ENCODE data around the gene FAM117A.

DNA sequence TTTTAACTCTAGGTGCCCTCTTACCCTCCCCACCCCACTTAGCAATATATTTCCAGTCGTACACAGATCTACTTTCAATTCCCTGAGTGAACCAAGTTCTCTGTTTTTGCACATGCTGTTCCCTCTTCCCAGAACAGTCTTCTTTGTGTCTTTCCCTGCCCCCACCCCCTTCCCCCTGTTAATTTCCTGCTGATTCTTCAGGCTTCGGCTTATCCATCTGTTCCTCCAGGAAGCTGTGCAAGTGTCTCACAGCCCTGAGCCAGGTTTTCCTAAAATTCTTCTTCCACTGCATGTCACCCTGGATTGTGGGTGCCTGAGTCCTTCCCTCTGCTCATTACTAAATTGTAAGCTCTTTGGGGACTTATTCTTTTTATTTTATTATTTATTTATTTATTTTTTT, 73.7 kb downstream of the FAM117A start:
- TF ChIP-seq SP1 (CRISPR knock-in tag; conservative IDR thresholded peaks at IDR 0.05), result no peak
- no peak for TF ChIP-seq SMAD4 (CRISPR knock-in tag; IDR thresholded peaks at IDR 0.05)
- TF ChIP-seq, protein P1, sequence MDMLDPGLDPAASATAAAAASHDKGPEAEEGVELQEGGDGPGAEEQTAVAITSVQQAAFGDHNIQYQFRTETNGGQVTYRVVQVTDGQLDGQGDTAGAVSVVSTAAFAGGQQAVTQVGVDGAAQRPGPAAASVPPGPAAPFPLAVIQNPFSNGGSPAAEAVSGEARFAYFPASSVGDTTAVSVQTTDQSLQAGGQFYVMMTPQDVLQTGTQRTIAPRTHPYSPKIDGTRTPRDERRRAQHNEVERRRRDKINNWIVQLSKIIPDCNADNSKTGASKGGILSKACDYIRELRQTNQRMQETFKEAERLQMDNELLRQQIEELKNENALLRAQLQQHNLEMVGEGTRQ (CRISPR knock-in tag; IDR thresholded peaks at IDR 0.05), result no peak
- TF ChIP-seq, protein P2, sequence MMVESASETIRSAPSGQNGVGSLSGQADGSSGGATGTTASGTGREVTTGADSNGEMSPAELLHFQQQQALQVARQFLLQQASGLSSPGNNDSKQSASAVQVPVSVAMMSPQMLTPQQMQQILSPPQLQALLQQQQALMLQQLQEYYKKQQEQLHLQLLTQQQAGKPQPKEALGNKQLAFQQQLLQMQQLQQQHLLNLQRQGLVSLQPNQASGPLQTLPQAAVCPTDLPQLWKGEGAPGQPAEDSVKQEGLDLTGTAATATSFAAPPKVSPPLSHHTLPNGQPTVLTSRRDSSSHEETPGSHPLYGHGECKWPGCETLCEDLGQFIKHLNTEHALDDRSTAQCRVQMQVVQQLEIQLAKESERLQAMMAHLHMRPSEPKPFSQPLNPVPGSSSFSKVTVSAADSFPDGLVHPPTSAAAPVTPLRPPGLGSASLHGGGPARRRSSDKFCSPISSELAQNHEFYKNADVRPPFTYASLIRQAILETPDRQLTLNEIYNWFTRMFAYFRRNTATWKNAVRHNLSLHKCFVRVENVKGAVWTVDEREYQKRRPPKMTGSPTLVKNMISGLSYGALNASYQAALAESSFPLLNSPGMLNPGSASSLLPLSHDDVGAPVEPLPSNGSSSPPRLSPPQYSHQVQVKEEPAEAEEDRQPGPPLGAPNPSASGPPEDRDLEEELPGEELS (CRISPR knock-in tag; IDR thresholded peaks at IDR 0.05), result no peak
- TF ChIP-seq FOXP1 (CRISPR knock-in tag; IDR thresholded peaks at IDR 0.05; ENCODE audit: borderline replicate concordance), result no peak
- no peak for TF ChIP-seq SMAD3 (CRISPR knock-in tag; IDR thresholded peaks at IDR 0.05; ENCODE audit: borderline replicate concordance)
- TF ChIP-seq, protein P3, sequence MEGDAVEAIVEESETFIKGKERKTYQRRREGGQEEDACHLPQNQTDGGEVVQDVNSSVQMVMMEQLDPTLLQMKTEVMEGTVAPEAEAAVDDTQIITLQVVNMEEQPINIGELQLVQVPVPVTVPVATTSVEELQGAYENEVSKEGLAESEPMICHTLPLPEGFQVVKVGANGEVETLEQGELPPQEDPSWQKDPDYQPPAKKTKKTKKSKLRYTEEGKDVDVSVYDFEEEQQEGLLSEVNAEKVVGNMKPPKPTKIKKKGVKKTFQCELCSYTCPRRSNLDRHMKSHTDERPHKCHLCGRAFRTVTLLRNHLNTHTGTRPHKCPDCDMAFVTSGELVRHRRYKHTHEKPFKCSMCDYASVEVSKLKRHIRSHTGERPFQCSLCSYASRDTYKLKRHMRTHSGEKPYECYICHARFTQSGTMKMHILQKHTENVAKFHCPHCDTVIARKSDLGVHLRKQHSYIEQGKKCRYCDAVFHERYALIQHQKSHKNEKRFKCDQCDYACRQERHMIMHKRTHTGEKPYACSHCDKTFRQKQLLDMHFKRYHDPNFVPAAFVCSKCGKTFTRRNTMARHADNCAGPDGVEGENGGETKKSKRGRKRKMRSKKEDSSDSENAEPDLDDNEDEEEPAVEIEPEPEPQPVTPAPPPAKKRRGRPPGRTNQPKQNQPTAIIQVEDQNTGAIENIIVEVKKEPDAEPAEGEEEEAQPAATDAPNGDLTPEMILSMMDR (IDR thresholded peaks at IDR 0.05), result no peak
- TF ChIP-seq, protein P4, sequence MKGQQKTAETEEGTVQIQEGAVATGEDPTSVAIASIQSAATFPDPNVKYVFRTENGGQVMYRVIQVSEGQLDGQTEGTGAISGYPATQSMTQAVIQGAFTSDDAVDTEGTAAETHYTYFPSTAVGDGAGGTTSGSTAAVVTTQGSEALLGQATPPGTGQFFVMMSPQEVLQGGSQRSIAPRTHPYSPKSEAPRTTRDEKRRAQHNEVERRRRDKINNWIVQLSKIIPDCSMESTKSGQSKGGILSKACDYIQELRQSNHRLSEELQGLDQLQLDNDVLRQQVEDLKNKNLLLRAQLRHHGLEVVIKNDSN (CRISPR knock-in tag; IDR thresholded peaks at IDR 0.05), result no peak
- TF ChIP-seq, protein P5, sequence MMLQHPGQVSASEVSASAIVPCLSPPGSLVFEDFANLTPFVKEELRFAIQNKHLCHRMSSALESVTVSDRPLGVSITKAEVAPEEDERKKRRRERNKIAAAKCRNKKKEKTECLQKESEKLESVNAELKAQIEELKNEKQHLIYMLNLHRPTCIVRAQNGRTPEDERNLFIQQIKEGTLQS (CRISPR knock-in tag; conservative IDR thresholded peaks at IDR 0.05), result no peak
- TF ChIP-seq GABPB1 (CRISPR knock-in tag; IDR thresholded peaks at IDR 0.05), result no peak
- TF ChIP-seq TEAD4 (CRISPR knock-in tag; IDR thresholded peaks at IDR 0.05), result no peak
- no peak for TF ChIP-seq NR1H2 (CRISPR knock-in tag; IDR thresholded peaks at IDR 0.05)
- TF ChIP-seq, protein P6, sequence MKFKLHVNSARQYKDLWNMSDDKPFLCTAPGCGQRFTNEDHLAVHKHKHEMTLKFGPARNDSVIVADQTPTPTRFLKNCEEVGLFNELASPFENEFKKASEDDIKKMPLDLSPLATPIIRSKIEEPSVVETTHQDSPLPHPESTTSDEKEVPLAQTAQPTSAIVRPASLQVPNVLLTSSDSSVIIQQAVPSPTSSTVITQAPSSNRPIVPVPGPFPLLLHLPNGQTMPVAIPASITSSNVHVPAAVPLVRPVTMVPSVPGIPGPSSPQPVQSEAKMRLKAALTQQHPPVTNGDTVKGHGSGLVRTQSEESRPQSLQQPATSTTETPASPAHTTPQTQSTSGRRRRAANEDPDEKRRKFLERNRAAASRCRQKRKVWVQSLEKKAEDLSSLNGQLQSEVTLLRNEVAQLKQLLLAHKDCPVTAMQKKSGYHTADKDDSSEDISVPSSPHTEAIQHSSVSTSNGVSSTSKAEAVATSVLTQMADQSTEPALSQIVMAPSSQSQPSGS (CRISPR knock-in tag; IDR thresholded peaks at IDR 0.05; ENCODE audit: borderline replicate concordance, low read depth), result no peak
- TF ChIP-seq, protein P7, sequence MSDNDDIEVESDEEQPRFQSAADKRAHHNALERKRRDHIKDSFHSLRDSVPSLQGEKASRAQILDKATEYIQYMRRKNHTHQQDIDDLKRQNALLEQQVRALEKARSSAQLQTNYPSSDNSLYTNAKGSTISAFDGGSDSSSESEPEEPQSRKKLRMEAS (CRISPR knock-in tag; IDR thresholded peaks at IDR 0.05), result no peak
